Lower leg skin (tissue), 3 donors: Measurements from ENCODE around the gene COL4A1.

Source experiments
- POLR2A ChIP-seq, 2 donors: fragments of 450-650 bp; IDR thresholded peaks; one replicate each; pipeline ENCODE4 v1.6.1; 2016 to 2017; ENCODE audit warnings: antibody characterized with exemption in 2 of 2, mild to moderate bottlenecking in 1 of 2, moderate library complexity in 1 of 2
- TF ChIP-seq, protein P1 (sequence below), 3 donors: fragments of 450-650 bp; IDR thresholded peaks; one replicate each; pipeline ENCODE4 v1.5.1; 2016; ENCODE audit warnings: antibody characterized with exemption in 3 of 3, mild to moderate bottlenecking in 3 of 3, moderate library complexity in 2 of 3

DNA sequence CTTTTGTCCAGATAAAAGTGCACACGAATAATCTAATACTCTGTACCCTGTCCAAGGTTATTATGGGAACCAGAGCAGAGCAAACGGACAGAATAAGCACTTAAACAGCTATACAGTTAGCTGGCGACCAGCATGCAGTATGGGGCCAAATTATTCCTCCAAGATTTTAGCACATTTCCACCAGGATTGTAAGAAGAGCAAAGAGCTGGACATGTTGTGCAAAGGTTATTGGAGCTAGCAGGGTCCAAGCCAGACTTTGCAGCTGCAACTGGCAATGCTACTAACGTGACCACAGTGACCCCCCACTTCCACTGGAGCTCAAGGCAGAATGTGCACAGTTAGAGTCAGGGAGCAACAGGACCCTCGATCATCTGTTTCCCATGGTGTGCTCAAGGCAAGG, 89.9 kb downstream of the COL4A1 start:
- no peak for TF ChIP-seq POLR2A (IDR thresholded peaks at IDR 0.05)
- TF ChIP-seq, protein P1, sequence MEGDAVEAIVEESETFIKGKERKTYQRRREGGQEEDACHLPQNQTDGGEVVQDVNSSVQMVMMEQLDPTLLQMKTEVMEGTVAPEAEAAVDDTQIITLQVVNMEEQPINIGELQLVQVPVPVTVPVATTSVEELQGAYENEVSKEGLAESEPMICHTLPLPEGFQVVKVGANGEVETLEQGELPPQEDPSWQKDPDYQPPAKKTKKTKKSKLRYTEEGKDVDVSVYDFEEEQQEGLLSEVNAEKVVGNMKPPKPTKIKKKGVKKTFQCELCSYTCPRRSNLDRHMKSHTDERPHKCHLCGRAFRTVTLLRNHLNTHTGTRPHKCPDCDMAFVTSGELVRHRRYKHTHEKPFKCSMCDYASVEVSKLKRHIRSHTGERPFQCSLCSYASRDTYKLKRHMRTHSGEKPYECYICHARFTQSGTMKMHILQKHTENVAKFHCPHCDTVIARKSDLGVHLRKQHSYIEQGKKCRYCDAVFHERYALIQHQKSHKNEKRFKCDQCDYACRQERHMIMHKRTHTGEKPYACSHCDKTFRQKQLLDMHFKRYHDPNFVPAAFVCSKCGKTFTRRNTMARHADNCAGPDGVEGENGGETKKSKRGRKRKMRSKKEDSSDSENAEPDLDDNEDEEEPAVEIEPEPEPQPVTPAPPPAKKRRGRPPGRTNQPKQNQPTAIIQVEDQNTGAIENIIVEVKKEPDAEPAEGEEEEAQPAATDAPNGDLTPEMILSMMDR (IDR thresholded peaks at IDR 0.05) = no peak
